Activated CD8-positive, alpha-beta T cell treated with anti-CD3 and anti-CD28 coated beads, Interleukin-2, amount 10 ng/mL, durations not matched to agents 7 days and 5 days (primary cell): ENCODE data around the gene POT1. TPM values are rescaled to one million over a fixed set of nuclear protein-coding genes. Genes with fewer than 3 reads are reported as not detected.

Experiments
- ATAC-seq: fragments of 150-1000 bp; cut with Tn5 transposase; one replicate; pipeline ENCODE4 v1.10.0; 2021; ENCODE audit warnings: moderate library complexity
- CTCF ChIA-PET: fragments of 350-600 bp; sonication (Branson Sonifier 250); formaldehyde crosslinking; loops from one replicate; lab custom pipeline; 2021; ENCODE audit warnings: antibody characterized with exemption; lab: Charles Lee
- POLR2A ChIA-PET: fragments of 350-600 bp; sonication (Branson Sonifier 250); formaldehyde crosslinking; loops from one replicate; lab custom pipeline; 2021; ENCODE audit warnings: antibody characterized with exemption; lab: Charles Lee
- DNase-seq: peaks from one replicate; pipeline ENCODE4 v3.0.0-alpha.2; 2020
- H3K27ac Mint-ChIP-seq: one replicate; pipeline ENCODE4 v1.8.0; 2021; ENCODE audit warnings: mild to moderate bottlenecking, mixed read lengths
- H3K27me3 Mint-ChIP-seq: one replicate; pipeline ENCODE4 v1.8.0; 2021; ENCODE audit warnings: low read depth, mixed read lengths
- H3K36me3 Mint-ChIP-seq: one replicate; pipeline ENCODE4 v1.8.0; 2021; ENCODE audit warnings: low read depth, mixed read lengths
- H3K4me1 Mint-ChIP-seq: one replicate; pipeline ENCODE4 v1.8.0; 2021; ENCODE audit warnings: low read depth, mixed read lengths
- H3K4me3 Mint-ChIP-seq: one replicate; pipeline ENCODE4 v1.8.0; 2021; ENCODE audit warnings: mild to moderate bottlenecking, mixed read lengths
- H3K9me3 Mint-ChIP-seq: one replicate; pipeline ENCODE4 v1.8.0; 2022; ENCODE audit warnings: mixed read lengths; ENCODE audit not compliant: insufficient read depth
- total RNA-seq, 2 experiments: library from RNA; stranded (reverse); gene quantifications; one replicate each; pipeline ENCODE4 v1.2.3, GENCODE V29; 2021

The POT1 gene
- total RNA-seq, 2 experiments from 2014 or later, result 29.1 to 30.4 TPM

DNA sequence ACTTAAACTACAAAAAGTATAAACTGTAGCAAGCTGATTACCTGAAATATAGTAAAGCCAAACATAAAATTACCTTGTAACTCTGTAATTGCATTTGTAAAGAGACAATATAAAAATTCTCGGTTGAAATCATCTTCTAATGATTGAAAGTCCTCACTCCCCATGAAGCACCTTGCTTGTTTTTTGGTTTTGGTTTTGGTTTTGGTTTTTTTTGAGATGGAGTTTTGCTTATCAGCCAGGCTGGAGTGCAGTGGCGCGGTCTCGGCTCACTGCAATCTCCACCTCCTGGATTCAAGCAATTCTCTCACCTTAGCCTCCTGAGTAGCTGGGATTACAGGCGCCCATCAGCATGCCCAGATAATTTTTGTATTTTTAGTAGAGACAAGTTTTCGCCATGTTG, 130.2 kb downstream of the POT1 start:
- DNase-seq (no peak), ATAC-seq (no peak)
- CTCF ChIA-PET, result no interaction called here
- POLR2A ChIA-PET, result no interaction called here
- Mint-ChIP-seq H3K27me3 (peaks cover 5% of the 10 kb centered on the region), H3K27ac (no peak overlapping the region), H3K4me1 (no peaks in the 10 kb centered on the region), H3K36me3 (no peaks in the 10 kb centered on the region), H3K9me3 (no peaks in the 10 kb centered on the region), H3K4me3 (no peak overlapping the region)

DNA sequence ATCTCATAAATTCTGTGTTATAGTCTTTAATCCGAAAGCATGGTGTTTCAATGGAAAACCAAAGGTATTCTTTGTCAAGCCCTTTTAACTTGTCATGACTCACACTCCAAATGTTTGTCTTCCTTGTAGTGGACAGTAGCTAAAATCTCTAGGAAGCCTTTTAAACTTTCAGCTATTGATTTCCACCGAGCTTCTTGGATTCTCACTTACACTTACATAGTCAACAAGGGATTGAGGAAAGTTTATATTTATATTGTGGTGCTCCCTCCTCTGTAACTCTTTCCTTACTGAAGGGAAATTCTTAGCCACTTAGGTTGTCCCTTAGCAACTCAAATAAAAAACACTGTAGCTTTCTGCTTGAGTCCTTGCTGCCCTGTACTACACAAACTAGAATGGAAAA, 132.9 kb downstream of the POT1 start:
- Mint-ChIP-seq H3K27me3 (peaks cover 10% of the 10 kb centered on the region), H3K4me3 (no peak overlapping the region), H3K4me1 (no peaks in the 10 kb centered on the region), H3K36me3 (no peaks in the 10 kb centered on the region), H3K9me3 (no peaks in the 10 kb centered on the region), H3K27ac (no peak overlapping the region)
- CTCF ChIA-PET, result no interaction called here
- DNase-seq, result no peak
- POLR2A ChIA-PET, result no interaction called here
- ATAC-seq, result no peak

DNA sequence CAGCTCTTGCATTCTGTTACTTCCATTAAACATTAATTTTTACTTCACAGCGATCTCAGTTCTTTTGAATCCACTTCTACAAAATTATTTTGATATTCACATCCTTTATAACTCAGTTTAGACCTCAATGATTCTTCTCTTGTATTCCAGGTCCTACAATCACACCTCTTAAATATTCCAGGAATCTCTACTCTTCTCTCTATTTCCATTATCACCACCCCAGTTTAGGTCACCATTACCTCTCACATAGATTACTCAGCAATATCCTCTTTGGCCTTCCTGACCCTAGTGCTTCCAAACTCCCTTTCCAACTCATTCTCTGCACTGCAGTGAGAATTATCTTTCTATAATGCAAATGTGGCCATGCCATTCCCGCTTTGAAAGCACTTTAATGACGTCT, 136.9 kb downstream of the POT1 start:
- CTCF ChIA-PET, result no interaction called here

DNA sequence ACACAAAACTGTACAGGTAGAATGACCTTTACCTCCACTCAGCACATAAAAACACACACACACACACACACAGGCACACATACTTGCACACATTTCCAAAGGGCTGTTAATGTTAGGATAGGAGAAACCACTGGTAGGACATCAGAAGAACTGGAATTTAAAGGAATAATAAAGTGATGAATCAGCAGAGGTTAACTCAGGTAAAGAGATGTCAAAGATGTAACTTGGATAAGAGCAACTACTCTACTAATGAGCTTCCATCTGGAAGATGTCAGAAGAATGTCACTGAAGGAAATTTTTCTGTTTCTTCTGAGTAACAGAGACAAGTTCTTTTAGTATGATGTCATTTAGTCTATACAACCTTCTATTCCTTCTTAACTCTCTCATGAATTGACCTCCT, 137.6 kb downstream of the POT1 start:
- Mint-ChIP-seq H3K4me1 (no peaks in the 10 kb centered on the region), H3K36me3 (no peaks in the 10 kb centered on the region), H3K27me3 (peaks cover 18% of the 10 kb centered on the region), H3K9me3 (no peaks in the 10 kb centered on the region), H3K27ac (no peak overlapping the region), H3K4me3 (no peak overlapping the region)
- DNase-seq (no peak), ATAC-seq (no peak)
- ChIA-PET CTCF (no interaction called here), POLR2A (no interaction called here)

More for the DNA sequence above, 136.9 kb downstream of the POT1 start:
- Mint-ChIP-seq H3K4me1 (no peaks in the 10 kb centered on the region), H3K27me3 (peaks cover 18% of the 10 kb centered on the region), H3K4me3 (no peak overlapping the region), H3K9me3 (no peaks in the 10 kb centered on the region), H3K27ac (no peak overlapping the region), H3K36me3 (no peaks in the 10 kb centered on the region)
- POLR2A ChIA-PET, result no interaction called here
- DNase-seq (no peak), ATAC-seq (no peak)

DNA sequence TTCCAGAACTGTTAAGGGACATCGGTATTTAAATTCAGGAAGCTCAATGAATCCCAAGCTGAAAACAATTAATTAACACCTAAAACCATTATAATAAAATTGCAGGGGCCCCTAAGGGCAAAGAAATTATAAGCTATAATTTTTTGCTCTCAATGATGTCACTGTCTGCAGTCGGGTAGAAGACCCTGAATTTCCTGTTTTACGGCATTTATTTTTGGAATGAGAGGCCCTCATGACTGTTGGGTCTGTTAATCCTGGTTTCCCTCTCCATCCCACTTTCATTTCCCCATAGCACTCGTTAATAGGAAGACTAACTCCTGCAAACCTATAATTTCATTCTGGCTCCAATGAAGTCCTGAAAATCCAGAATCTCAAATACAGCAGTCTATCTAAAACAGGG, 138.2 kb downstream of the POT1 start:
- no peak overlapping the region for H3K27ac Mint-ChIP-seq
- peaks cover 17% of the 10 kb centered on the region for H3K27me3 Mint-ChIP-seq
- no peak overlapping the region for H3K4me3 Mint-ChIP-seq
- ChIA-PET CTCF (no interaction called here), POLR2A (no interaction called here)
- no peaks in the 10 kb centered on the region for H3K9me3 Mint-ChIP-seq
- DNase-seq, result no peak
- no peak for ATAC-seq
- no peaks in the 10 kb centered on the region for H3K4me1 Mint-ChIP-seq
- H3K36me3 Mint-ChIP-seq, result no peaks in the 10 kb centered on the region

DNA sequence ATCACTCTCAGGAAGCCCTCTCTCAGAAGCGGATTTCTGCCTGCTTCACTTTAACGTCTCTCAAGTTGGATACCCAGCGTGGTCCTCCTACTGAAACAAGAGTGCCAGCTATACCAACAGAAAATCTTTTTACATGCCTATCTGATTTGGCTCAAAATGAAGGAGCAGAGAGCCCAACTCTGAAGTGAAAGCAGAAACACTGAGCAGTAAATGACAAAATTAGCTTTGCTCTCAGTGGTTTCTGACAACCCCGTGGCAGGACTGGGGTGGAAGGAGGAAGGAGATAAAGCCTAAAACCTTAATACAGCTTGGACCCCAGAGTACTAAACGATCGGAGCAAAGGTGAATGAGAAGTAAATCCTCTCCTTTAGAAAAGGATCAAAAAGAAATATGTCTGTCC, 139.0 kb downstream of the POT1 start:
- Mint-ChIP-seq H3K27ac (no peak overlapping the region), H3K4me1 (no peaks in the 10 kb centered on the region), H3K27me3 (peaks cover 15% of the 10 kb centered on the region), H3K36me3 (no peaks in the 10 kb centered on the region), H3K4me3 (no peak overlapping the region), H3K9me3 (no peaks in the 10 kb centered on the region)
- CTCF ChIA-PET, result no interaction called here
- ATAC-seq, result no peak
- POLR2A ChIA-PET, result no interaction called here
- no peak for DNase-seq

DNA sequence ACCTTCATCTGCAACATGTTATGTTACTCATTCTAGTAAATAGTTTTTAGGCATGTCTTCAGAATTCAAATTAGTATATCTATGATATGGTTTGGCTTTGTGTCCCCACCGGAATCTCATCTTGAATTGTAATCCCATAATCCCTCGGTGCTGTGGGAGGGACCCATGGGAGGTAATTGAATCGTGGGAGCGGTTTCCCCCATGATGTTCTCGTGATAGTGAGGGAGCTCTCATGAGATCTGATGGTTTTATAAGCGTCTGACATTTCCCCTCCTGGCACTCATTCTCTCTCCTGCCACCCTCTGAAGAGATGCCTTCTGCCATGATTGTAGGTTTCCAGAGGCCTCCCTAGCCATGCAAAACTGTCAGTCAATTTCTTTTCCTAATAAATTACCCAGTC, 143.6 kb downstream of the POT1 start:
- Mint-ChIP-seq H3K4me1 (no peaks in the 10 kb centered on the region), H3K27ac (no peak overlapping the region), H3K9me3 (no peaks in the 10 kb centered on the region), H3K27me3 (peaks cover 7% of the 10 kb centered on the region), H3K4me3 (no peak overlapping the region), H3K36me3 (no peaks in the 10 kb centered on the region)
- POLR2A ChIA-PET, result no interaction called here
- CTCF ChIA-PET, result interaction anchor here (1.2 to 1.3 kb wide), 2 partner anchors 10 to 18 kb away, joined by 3 to 4 read pairs; no protein-coding TSS in a partner anchor
- ATAC-seq (no peak), DNase-seq (no peak)

DNA sequence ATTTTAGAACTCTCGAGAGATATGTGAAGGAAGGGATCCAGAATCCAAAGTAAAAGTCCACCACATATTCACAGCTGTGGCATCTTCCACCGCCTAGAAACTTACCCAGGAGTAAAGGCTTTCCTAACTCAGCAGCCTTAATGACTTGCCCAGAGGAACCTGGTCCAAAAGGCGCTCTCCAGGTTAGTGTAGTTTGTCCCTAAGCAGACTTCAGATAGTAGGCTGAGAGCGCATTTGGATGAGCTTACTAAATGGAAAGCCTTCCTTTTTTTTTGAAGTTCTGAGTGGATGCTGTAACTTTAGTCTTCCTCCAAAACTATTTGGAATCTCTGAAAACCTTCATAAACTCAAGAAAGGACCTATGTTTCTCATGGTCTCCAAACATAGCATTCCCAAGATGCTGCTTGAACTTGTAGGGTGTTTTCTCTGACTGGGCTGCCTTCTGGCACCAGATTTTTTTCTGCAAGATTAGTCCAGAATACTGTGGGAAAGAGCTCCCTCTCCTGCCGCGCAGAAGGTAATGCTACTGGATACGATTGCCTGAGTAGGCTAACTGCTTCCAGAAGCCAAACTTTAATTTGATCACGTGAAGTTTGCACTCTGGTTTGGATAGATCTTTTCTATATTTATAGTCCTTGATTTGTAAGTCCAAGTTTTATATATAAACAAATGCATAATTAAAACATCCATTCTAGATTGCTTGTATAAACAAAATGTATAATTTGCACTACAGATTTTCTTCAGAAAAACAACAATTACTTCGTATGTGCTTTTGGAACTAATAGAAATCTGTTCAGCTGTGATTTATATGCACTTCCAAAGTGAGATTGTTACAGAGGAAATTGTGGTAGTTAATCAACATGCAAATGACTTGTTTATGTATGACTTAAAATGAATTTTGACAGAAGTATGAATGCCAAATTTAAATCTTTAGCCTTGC, 144.5 kb downstream of the POT1 start:
- H3K27me3 Mint-ChIP-seq, result peaks cover 5% of the 10 kb centered on the region
- H3K27ac Mint-ChIP-seq, result no peak overlapping the region
- DNase-seq (peak; percentile 36), ATAC-seq (no peak)
- CTCF ChIA-PET, result interaction anchor here (1.2 to 1.6 kb wide), 4 partner anchors 11 to 47 kb away, joined by 3 to 5 read pairs (median 4); partner anchors contain the start of gene GPR37
- no peaks in the 10 kb centered on the region for H3K9me3 Mint-ChIP-seq
- H3K36me3 Mint-ChIP-seq, result no peaks in the 10 kb centered on the region
- H3K4me3 Mint-ChIP-seq, result no peak overlapping the region
- no peaks in the 10 kb centered on the region for H3K4me1 Mint-ChIP-seq
- POLR2A ChIA-PET, result no interaction called here

DNA sequence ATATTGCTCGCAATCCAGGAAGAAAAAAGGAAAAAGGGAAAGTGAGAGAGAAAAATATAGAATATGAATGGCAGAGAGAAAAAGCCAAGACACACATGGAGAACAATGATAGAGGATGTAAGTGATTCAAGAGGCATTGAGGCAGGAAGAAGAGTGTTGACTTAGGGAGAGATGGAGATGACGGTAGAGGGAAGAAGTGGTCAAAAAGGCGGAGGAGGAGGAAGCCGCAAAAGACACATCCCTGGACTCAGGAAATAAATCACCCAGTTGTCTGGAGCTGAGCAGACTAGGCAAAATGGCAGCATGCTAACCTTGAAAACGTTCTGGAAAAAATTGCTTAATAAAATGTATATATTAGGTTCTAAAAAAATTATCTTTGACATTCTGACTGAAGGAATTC, 146.4 kb downstream of the POT1 start:
- Mint-ChIP-seq H3K27me3 (peaks cover 3% of the 10 kb centered on the region), H3K9me3 (no peaks in the 10 kb centered on the region), H3K36me3 (no peaks in the 10 kb centered on the region), H3K27ac (no peak overlapping the region), H3K4me1 (no peaks in the 10 kb centered on the region), H3K4me3 (no peak overlapping the region)
- no peak for ATAC-seq
- CTCF ChIA-PET, result no interaction called here
- POLR2A ChIA-PET, result no interaction called here
- DNase-seq, result no peak

DNA sequence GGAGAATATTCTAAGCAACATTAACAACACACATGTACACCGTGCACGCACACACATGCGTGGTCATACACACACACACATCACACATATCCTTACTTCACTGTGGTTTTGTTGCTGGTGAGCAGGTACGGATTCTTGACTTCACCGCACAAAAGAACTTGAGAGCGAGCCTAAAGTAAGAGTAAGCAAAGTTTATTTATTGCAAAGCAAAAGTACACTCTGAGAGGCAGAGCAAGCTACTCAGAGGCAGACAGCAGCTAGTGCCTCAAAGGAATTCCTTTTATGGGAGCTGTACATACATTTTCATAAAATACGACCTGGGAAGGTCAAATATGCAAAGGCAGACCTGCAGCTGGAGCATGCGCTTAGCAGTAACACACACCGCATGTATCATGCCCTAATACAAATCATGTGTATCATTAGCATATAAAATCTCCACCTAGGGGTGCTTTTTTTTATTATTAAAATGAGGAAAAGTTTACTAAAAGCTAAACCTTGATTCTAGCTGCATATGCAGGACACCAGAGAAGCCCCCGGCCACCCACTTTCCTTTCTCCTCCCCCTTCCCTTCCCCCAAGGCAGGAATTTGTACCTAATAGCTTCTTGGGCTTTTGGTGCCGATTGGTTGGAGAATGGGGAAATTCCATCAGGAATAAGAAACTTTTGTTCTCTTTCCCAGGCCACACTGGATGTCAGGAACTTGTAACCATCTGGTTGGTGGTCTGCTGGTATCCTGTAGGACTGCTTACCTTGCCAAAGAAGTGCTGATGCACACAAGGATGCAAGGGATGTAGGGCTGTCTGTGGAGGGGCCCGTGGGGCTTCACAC, 147.5 kb downstream of the POT1 start:
- Mint-ChIP-seq H3K9me3 (no peaks in the 10 kb centered on the region), H3K4me3 (no peak overlapping the region), H3K36me3 (no peaks in the 10 kb centered on the region), H3K4me1 (no peaks in the 10 kb centered on the region), H3K27ac (no peak overlapping the region), H3K27me3 (peaks cover 3% of the 10 kb centered on the region)
- POLR2A ChIA-PET, result no interaction called here
- ATAC-seq (no peak), DNase-seq (no peak)
- CTCF ChIA-PET, result interaction anchor here (1.1 kb wide), 1 partner anchor 10 kb away, joined by 3 read pairs; no protein-coding TSS in a partner anchor

DNA sequence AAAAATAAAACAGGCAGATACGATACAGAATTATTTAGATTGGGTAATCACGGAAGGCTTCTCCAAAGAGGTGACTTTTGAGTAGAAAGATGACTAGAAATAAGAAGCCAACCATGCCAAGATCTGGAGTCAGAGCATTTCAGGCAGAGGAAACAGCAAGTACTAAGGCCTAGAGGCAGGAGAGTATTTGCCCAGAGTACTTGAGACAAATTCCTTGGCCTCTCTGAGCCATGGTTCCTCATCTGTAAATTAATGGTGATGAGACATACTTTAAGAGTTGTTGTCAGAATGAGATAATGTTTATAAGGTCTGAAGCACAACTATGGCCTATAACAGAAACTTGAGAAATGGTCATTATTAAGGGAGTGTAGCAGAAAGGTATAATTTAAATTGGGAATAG, 148.2 kb downstream of the POT1 start:
- Mint-ChIP-seq H3K27ac (no peak overlapping the region), H3K4me3 (no peak overlapping the region), H3K27me3 (peaks cover 3% of the 10 kb centered on the region), H3K9me3 (no peaks in the 10 kb centered on the region), H3K4me1 (no peaks in the 10 kb centered on the region), H3K36me3 (no peaks in the 10 kb centered on the region)
- ChIA-PET CTCF (no interaction called here), POLR2A (no interaction called here)
- DNase-seq, result no peak
- ATAC-seq, result no peak

DNA sequence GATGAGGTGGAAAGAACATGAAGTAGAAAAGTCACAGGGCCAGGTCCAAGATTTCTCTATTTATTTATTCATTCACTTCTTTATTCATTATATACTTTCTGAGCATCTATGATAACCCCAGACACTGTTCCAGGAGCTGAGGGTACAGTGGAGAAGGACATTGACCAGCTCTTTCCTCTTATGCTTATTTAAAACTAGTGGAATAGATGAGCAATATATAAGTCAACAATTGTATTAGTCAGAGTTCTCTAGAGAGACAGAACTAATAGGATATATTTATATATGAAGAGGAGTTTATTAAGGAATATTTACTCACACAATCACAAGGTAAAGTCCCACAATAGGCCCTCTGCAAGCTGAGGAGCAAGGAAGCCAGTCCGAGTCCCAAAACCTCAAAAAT, 149.0 kb downstream of the POT1 start:
- no peaks in the 10 kb centered on the region for H3K9me3 Mint-ChIP-seq
- no peaks in the 10 kb centered on the region for H3K4me1 Mint-ChIP-seq
- H3K27ac Mint-ChIP-seq, result no peak overlapping the region
- H3K27me3 Mint-ChIP-seq, result peaks cover 3% of the 10 kb centered on the region
- DNase-seq (no peak), ATAC-seq (no peak)
- no peak overlapping the region for H3K4me3 Mint-ChIP-seq
- POLR2A ChIA-PET, result no interaction called here
- CTCF ChIA-PET, result no interaction called here
- H3K36me3 Mint-ChIP-seq, result no peaks in the 10 kb centered on the region
